ENCODE measurements around the gene CYLD.
A peak's percentile ranks its signal among the peaks of the same experiment; 100 is the strongest.

CYLD gene

GRCh38 chr16:50717091-50717490 is 24.8 kb upstream of the CYLD start:
- no peak overlapping the region for H3K4me3 ChIP-seq
- no peaks in the 10 kb centered on the region for H3K27me3 ChIP-seq
- peaks cover 20 to 73% (median 56%) of the 10 kb centered on the region in 10 experiments for H3K4me1 ChIP-seq
- peak overlapping the region in 3 of 11 experiments; percentile 12 to 22 (median 18); a peak in 2 of 22 replicates for H3K4me2 ChIP-seq
- peaks cover 0 to 1% (median 0%) of the 10 kb centered on the region in 11 experiments; a peak in 1 of 22 replicates for H3K9me3 ChIP-seq (replicated peaks in 1 of 11)
- no peak for TF ChIP-seq Cebpa-rat (IDR thresholded peaks at IDR 0.05)
- H3K27ac ChIP-seq: no peak overlapping the region
- H4K20me1 ChIP-seq: peaks cover 0 to 13% (median 0%) of the 10 kb centered on the region in 11 experiments; a peak in 1 of 22 replicates
- H3K9ac ChIP-seq: no peak overlapping the region
- H3K36me3 ChIP-seq: peaks cover 0 to 56% (median 0%) of the 10 kb centered on the region in 11 experiments; a peak in 8 of 22 replicates

GRCh38 chr16:50717494-50717893 is 24.4 kb upstream of the CYLD start:
- Histone ChIP-seq H3K9ac (no peak overlapping the region), H3K27me3 (no peaks in the 10 kb centered on the region), H3K36me3 (peaks cover 0 to 56% (median 0%) of the 10 kb centered on the region in 11 experiments; a peak in 7 of 22 replicates), H3K27ac (no peak overlapping the region), H3K4me1 (peaks cover 20 to 69% (median 52%) of the 10 kb centered on the region in 10 experiments), H4K20me1 (peaks cover 0 to 13% (median 0%) of the 10 kb centered on the region in 11 experiments; a peak in 1 of 22 replicates), H3K4me3 (no peak overlapping the region), H3K9me3 (replicated peaks in 1 of 11) (peaks cover 0 to 5% (median 0%) of the 10 kb centered on the region in 11 experiments; a peak in 2 of 22 replicates), H3K4me2 (peak overlapping the region in 2 of 11 experiments; percentile 18 to 22; a peak in 3 of 22 replicates)
- TF ChIP-seq Cebpa-rat (IDR thresholded peaks at IDR 0.05): no peak

DNA sequence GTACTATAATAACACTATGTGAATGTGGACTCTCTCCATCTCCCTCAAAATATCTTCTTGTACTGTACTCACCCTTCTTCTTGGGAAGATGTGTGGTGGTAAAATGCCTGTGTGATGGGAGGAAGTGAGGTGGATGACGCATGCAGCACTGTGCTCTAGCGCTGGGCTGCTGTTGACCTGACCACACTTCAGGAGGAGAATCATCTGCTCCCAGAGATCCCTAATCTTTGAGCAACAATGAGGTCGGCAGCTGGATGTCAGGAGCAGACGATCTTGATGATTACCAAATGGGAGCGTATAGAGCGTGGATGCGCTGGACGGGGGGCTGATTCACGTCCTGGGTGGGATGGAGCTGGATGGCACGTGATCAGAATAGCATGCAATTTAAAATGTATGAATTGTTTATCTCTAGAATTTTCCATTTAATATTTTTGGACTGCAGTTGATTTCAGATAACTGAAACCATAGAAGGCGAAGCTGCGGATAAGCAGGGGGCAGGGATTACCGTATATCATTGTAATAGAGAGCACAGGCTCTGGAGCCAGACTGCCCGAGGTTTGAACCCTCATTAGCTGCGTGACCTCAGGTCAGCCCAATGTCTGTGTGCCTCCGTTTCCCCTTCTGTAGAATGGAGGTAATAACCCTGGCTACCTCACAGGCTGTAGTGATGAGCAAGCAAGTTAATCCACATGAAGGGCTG is 23.7 kb upstream of the CYLD start:
- Histone ChIP-seq H3K9ac (no peak overlapping the region), H3K27ac (no peak overlapping the region; a peak in 1 of 22 replicates), H3K4me3 (no peak overlapping the region), H4K20me1 (peaks cover 0 to 12% (median 0%) of the 10 kb centered on the region in 11 experiments; a peak in 1 of 22 replicates), H3K27me3 (no peaks in the 10 kb centered on the region), H3K4me1 (peaks cover 13 to 62% (median 45%) of the 10 kb centered on the region in 10 experiments), H3K36me3 (peaks cover 0 to 61% (median 0%) of the 10 kb centered on the region in 11 experiments; a peak in 7 of 22 replicates), H3K4me2 (peak overlapping the region in 3 of 11 experiments; percentile 41 to 51 (median 49); a peak in 7 of 22 replicates), H3K9me3 (replicated peaks in 1 of 11) (peaks cover 0 to 12% (median 0%) of the 10 kb centered on the region in 11 experiments; a peak in 3 of 22 replicates)
- TF ChIP-seq Cebpa-rat (IDR thresholded peaks at IDR 0.05): no peak

- Histone ChIP-seq H4K20me1 (peaks cover 0 to 12% (median 0%) of the 10 kb centered on the region in 11 experiments; a peak in 1 of 22 replicates), H3K27me3 (no peaks in the 10 kb centered on the region), H3K9ac (no peak overlapping the region), H3K4me2 (peak overlapping the region in 5 of 11 experiments; percentile 23 to 51 (median 42); a peak in 7 of 22 replicates), H3K9me3 (replicated peaks in 1 of 11) (peaks cover 3 to 19% (median 4%) of the 10 kb centered on the region in 11 experiments; a peak in 17 of 22 replicates), H3K4me1 (peaks cover 11 to 55% (median 38%) of the 10 kb centered on the region in 10 experiments), H3K4me3 (no peak overlapping the region), H3K36me3 (peaks cover 0 to 64% (median 0%) of the 10 kb centered on the region in 11 experiments; a peak in 7 of 22 replicates), H3K27ac (no peak overlapping the region; a peak in 1 of 22 replicates)
- TF ChIP-seq Cebpa-rat (IDR thresholded peaks at IDR 0.05): no peak
Measured at GRCh38 chr16:50718761-50719400, 23.0 kb upstream of the CYLD start.

- Histone ChIP-seq H3K9ac (no peak overlapping the region), H4K20me1 (peaks cover 0 to 11% (median 0%) of the 10 kb centered on the region in 11 experiments; a peak in 1 of 22 replicates), H3K9me3 (replicated peaks in 1 of 11) (peaks cover 10 to 27% (median 11%) of the 10 kb centered on the region in 11 experiments; a peak in 21 of 22 replicates), H3K27ac (peak overlapping the region in 4 of 11 experiments; percentile 1 to 33 (median 26); a peak in 3 of 22 replicates), H3K36me3 (peaks cover 0 to 69% (median 0%) of the 10 kb centered on the region in 11 experiments; a peak in 8 of 22 replicates), H3K4me3 (no peak overlapping the region), H3K27me3 (no peaks in the 10 kb centered on the region), H3K4me1 (peaks cover 10 to 47% (median 30%) of the 10 kb centered on the region in 10 experiments), H3K4me2 (peak overlapping the region; percentile 42 to 73 (median 55))
- TF ChIP-seq Cebpa-rat (IDR thresholded peaks at IDR 0.05): no peak
Measured at GRCh38 chr16:50719401-50720337, 22.2 kb upstream of the CYLD start.

DNA sequence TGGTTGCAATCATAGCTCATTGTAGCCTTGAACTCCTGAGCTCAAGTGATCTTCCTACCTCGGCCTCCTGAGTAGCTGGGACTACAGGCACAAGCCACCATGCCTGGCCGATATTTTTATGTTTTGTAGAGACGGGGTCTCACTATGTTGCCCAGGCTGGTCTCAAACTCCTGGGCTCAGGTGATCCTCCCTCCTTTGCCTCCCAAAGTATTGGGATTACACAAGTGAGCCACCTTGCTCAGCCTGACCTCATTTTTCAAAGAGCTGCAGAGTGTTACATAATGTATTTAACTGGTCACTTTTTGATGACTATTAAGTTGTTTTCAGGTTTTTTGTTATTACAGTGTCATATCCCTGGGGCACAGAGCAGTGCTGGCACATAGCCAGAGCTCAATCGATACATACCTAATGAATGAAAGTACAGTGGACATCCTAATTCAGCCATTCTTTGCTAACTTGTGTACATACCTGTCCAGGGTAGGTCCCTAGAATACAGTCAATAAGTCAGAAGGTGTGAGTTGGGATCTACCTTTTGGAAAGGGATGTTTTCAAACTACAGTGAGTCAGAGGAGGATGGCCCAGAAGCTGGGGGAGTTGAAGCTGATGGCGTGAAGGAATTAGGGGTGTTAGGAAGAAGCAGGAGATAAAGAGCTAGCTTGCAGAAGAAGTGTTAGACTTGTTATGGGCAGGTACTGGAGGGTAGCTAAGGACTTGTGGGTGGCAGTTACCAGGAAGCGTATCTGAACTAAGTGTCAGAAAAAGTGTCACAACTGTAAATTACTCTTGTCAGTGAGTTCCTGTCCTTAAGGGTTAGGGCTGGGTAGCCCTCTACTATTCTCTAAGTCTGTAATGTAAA is 20.1 kb upstream of the CYLD start:
- no peak overlapping the region for H3K9ac ChIP-seq
- peaks cover 0 to 77% (median 0%) of the 10 kb centered on the region in 11 experiments; a peak in 10 of 22 replicates for H3K36me3 ChIP-seq
- 0 out of 22 replicates have a peak, but pooled peaks cover 0 to 8% (median 0%) of the 10 kb centered on the region in 11 experiments for H4K20me1 ChIP-seq
- H3K4me1 ChIP-seq: peaks cover 10 to 38% (median 24%) of the 10 kb centered on the region in 10 experiments
- TF ChIP-seq Cebpa-rat (IDR thresholded peaks at IDR 0.05): no peak
- H3K4me3 ChIP-seq: no peak overlapping the region
- H3K4me2 ChIP-seq: no peak overlapping the region
- no peaks in the 10 kb centered on the region for H3K27me3 ChIP-seq
- H3K9me3 ChIP-seq (replicated peaks in 1 of 11): peaks cover 12 to 46% (median 18%) of the 10 kb centered on the region in 11 experiments; a peak in 21 of 22 replicates
- no peak overlapping the region for H3K27ac ChIP-seq

GRCh38 chr16:50722405-50722737 is 19.5 kb upstream of the CYLD start:
- H3K4me1 ChIP-seq: peaks cover 10 to 32% (median 18%) of the 10 kb centered on the region in 10 experiments
- H3K27ac ChIP-seq: no peak overlapping the region
- H4K20me1 ChIP-seq: 0 out of 22 replicates have a peak, but pooled peaks cover 0 to 3% (median 0%) of the 10 kb centered on the region in 11 experiments
- peaks cover 0 to 77% (median 0%) of the 10 kb centered on the region in 11 experiments; a peak in 10 of 22 replicates for H3K36me3 ChIP-seq
- H3K4me3 ChIP-seq: no peak overlapping the region
- H3K9ac ChIP-seq: no peak overlapping the region
- no peak overlapping the region for H3K4me2 ChIP-seq
- no peak for TF ChIP-seq Cebpa-rat (IDR thresholded peaks at IDR 0.05)
- peaks cover 12 to 46% (median 18%) of the 10 kb centered on the region in 11 experiments; a peak in 21 of 22 replicates for H3K9me3 ChIP-seq (replicated peaks in 1 of 11)
- no peaks in the 10 kb centered on the region for H3K27me3 ChIP-seq
